Fibroblast of lung (primary cell): Measurements from ENCODE around the gene PPP5C. TPM values are rescaled to one million over a fixed set of nuclear protein-coding genes. Genes with fewer than 3 reads are reported as not detected.

Experiments
- DNase-seq, 2 donors: peaks; one replicate each; pipeline versions ENCODE4 v3.0.0 to v3.0.0-alpha.2; 2010; ENCODE audit warnings: low read depth in 2 of 2
- H2AFZ ChIP-seq: 2 replicates; pipeline ENCODE4 v1.5.1; 2012; ENCODE audit warnings: low read length, control low read depth, inconsistent platforms
- H3K27ac ChIP-seq: 2 replicates; pipeline ENCODE4 v1.5.1; 2011; ENCODE audit warnings: low read length, control low read depth; ENCODE audit not compliant: insufficient read depth
- H3K27me3 ChIP-seq: 2 replicates; pipeline ENCODE4 v1.5.1; 2011; ENCODE audit warnings: mild to moderate bottlenecking, low read length; ENCODE audit not compliant: control insufficient read depth, insufficient read depth
- H3K36me3 ChIP-seq: 2 replicates; pipeline ENCODE4 v1.5.1; 2011; ENCODE audit warnings: low read length; ENCODE audit not compliant: control insufficient read depth, insufficient read depth
- H3K4me1 ChIP-seq: 2 replicates; pipeline ENCODE4 v1.5.1; 2011; ENCODE audit warnings: low read length; ENCODE audit not compliant: control insufficient read depth, insufficient read depth; ENCODE audit errors: extremely low read depth
- H3K4me2 ChIP-seq: 2 replicates; pipeline ENCODE4 v1.5.1; 2011; ENCODE audit warnings: low read length, control low read depth; ENCODE audit not compliant: insufficient read depth; ENCODE audit errors: extremely low read depth
- H3K4me3 ChIP-seq, 4 experiments: fragments of 200-600 bp in 1 of 4; sonication (generic) in 1 of 4; replicated peaks in 1 of 4; 2 replicates each; pipeline ENCODE4 v1.5.1; 2011 to 2016; ENCODE audit warnings: low read length in 4 of 4, low read depth in 3 of 4, mild to moderate bottlenecking in 3 of 4, control low read depth in 2 of 4, inconsistent platforms in 1 of 4, mixed read lengths in 1 of 4; ENCODE audit not compliant: insufficient read depth in 1 of 4; ENCODE audit errors: control extremely low read depth in 1 of 4
- H3K79me2 ChIP-seq: 2 replicates; pipeline ENCODE4 v1.5.1; 2012; ENCODE audit warnings: mild to moderate bottlenecking, low read length, inconsistent platforms; ENCODE audit not compliant: control insufficient read depth, insufficient read depth
- H3K9ac ChIP-seq: 2 replicates; pipeline ENCODE4 v1.5.1; 2011; ENCODE audit warnings: mild to moderate bottlenecking, low read length, control low read depth; ENCODE audit not compliant: insufficient read depth
- H3K9me3 ChIP-seq: 2 replicates; pipeline ENCODE4 v1.5.1; 2012; ENCODE audit warnings: low read depth, low read length; ENCODE audit not compliant: control insufficient read depth, insufficient read depth
- H4K20me1 ChIP-seq: 2 replicates; pipeline ENCODE4 v1.5.1; 2011; ENCODE audit warnings: low read length; ENCODE audit not compliant: control insufficient read depth, insufficient read depth; ENCODE audit errors: extremely low read depth
- EZH2 ChIP-seq: IDR thresholded peaks from 2 replicates; pipeline ENCODE4 v1.5.1; 2012; ENCODE audit warnings: low read length, control low read depth, mild to moderate bottlenecking; ENCODE audit errors: missing control alignments
- polyA plus RNA-seq, 2 donors: library from polyadenylated mRNA; depleted of rRNA in 1 of 2; stranded (reverse) in 1 of 2; unstranded in 1 of 2; fragments of >200 nt; gene quantifications; 2 replicates each; pipeline ENCODE4 v1.2.1, GENCODE V29; 2011 to 2012; ENCODE audit warnings: missing spikeins in 1 of 2
- total RNA-seq: library from RNA; depleted of rRNA; stranded (reverse); fragments of >200 nt; gene quantifications from 2 replicates; pipeline ENCODE4 v1.2.1, GENCODE V29; 2014
- TF ChIP-seq, protein P1 (sequence below), 2 donors: IDR thresholded peaks in 1 of 2; conservative IDR thresholded peaks in 1 of 2; 1 replicate in 1 of 2; 2 replicates in 1 of 2; pipeline ENCODE4 v1.5.1; 2011 to 2012; ENCODE audit warnings: low read length in 2 of 2, control low read depth in 1 of 2, inconsistent platforms in 1 of 2, low read depth in 1 of 2, mild to moderate bottlenecking in 1 of 2

Gene PPP5C
- total and polyA plus RNA-seq, 2 donors (not counting 1 experiment from before 2014, with no cell fraction given) = 46.9 to 94.1 TPM

GRCh38 chr19:46337487-46337886, 9.4 kb upstream of the PPP5C start:
- H3K4me2 ChIP-seq = no peak overlapping the region
- H3K4me1 ChIP-seq = no peaks in the 10 kb centered on the region
- H3K4me3 ChIP-seq = no peak overlapping the region
- no peak for DNase-seq
- H3K27me3 ChIP-seq = no peaks in the 10 kb centered on the region
- H3K36me3 ChIP-seq = no peaks in the 10 kb centered on the region
- no peak overlapping the region for H2AFZ ChIP-seq
- H3K9ac ChIP-seq = no peak overlapping the region
- no peaks in the 10 kb centered on the region for H3K79me2 ChIP-seq
- no peak overlapping the region for H3K27ac ChIP-seq
- no peaks in the 10 kb centered on the region for H3K9me3 ChIP-seq
- no peaks in the 10 kb centered on the region for H4K20me1 ChIP-seq
- no peak for TF ChIP-seq EZH2
- TF ChIP-seq, protein P1, sequence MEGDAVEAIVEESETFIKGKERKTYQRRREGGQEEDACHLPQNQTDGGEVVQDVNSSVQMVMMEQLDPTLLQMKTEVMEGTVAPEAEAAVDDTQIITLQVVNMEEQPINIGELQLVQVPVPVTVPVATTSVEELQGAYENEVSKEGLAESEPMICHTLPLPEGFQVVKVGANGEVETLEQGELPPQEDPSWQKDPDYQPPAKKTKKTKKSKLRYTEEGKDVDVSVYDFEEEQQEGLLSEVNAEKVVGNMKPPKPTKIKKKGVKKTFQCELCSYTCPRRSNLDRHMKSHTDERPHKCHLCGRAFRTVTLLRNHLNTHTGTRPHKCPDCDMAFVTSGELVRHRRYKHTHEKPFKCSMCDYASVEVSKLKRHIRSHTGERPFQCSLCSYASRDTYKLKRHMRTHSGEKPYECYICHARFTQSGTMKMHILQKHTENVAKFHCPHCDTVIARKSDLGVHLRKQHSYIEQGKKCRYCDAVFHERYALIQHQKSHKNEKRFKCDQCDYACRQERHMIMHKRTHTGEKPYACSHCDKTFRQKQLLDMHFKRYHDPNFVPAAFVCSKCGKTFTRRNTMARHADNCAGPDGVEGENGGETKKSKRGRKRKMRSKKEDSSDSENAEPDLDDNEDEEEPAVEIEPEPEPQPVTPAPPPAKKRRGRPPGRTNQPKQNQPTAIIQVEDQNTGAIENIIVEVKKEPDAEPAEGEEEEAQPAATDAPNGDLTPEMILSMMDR (conservative IDR thresholded peaks at IDR 0.05 in 1 of 2, IDR thresholded peaks at IDR 0.05 in 1 of 2; ENCODE audit: low read depth in 1 of 2, low read length in 2 of 2) = no peak

DNA sequence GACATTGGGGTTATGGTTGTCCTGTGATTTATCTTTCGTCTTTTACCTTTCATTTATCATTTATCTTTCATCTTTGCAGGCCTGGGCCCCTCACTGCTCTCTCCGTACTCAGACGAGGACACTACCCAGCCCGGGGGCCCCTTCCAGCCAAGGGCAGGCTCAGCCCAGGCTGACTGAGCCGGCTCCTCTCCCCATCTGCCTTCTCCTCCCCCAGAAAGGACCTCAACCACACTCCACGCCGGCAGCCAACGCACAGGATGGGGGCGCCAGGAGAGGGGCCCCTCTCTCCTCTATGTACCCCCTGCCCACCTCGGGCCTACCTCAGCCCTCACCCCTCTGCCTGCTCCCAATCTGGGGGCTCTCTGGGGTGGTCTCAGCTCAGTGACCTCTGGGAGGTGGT, 7.4 kb upstream of the PPP5C start:
- no peak overlapping the region for H3K9ac ChIP-seq
- no peaks in the 10 kb centered on the region for H3K4me1 ChIP-seq
- no peaks in the 10 kb centered on the region for H3K27me3 ChIP-seq
- no peak overlapping the region for H2AFZ ChIP-seq
- H4K20me1 ChIP-seq = no peaks in the 10 kb centered on the region
- no peak overlapping the region for H3K4me2 ChIP-seq
- H3K27ac ChIP-seq = no peak overlapping the region
- no peak overlapping the region for H3K4me3 ChIP-seq
- no peaks in the 10 kb centered on the region for H3K79me2 ChIP-seq
- H3K36me3 ChIP-seq = no peaks in the 10 kb centered on the region
- DNase-seq = no peak
- TF ChIP-seq, protein P1 (conservative IDR thresholded peaks at IDR 0.05 in 1 of 2, IDR thresholded peaks at IDR 0.05 in 1 of 2; ENCODE audit: low read depth in 1 of 2, low read length in 2 of 2) = no peak
- TF ChIP-seq EZH2 = no peak
- H3K9me3 ChIP-seq = no peaks in the 10 kb centered on the region

DNA sequence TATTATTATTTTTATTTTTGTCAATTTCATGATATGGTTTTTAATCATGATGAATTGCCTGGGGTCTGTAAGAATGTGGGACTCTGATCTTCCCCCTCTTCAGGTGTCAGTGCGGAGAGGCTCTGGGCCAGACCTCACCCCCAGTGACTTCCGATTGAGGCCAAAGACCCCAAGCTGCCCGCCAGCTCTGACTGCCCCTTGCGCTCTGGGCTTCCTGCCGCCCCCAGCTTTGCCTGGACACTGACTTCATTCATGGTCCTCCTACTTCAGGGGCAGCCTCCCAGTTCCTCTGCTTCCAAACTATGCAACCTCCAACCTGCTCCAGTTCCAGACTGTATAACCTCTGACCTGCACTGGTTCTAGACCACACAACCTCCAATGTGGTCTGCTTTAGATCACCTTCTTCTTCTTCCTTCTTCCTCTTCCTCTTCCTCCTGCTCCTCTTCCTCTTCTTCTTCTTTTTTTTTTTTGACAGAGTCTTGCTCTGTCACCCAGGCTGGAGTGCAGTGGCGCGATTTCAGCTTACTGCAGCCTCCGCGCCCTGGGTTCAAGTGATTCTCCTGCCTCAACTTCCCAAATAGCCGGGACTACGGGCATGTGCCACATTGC, 6.7 kb upstream of the PPP5C start:
- Histone ChIP-seq H4K20me1 (no peaks in the 10 kb centered on the region), H3K36me3 (no peaks in the 10 kb centered on the region), H3K9ac (no peak overlapping the region), H3K27ac (no peak overlapping the region), H3K4me3 (no peak overlapping the region), H3K27me3 (no peaks in the 10 kb centered on the region), H2AFZ (no peak overlapping the region), H3K9me3 (no peaks in the 10 kb centered on the region), H3K4me2 (no peak overlapping the region), H3K79me2 (no peaks in the 10 kb centered on the region), H3K4me1 (no peaks in the 10 kb centered on the region)
- TF ChIP-seq EZH2 = no peak
- no peak for DNase-seq
